ENCODE measurements around the gene GAPVD1. TPM values are rescaled to one million over a fixed set of nuclear protein-coding genes. Genes with fewer than 3 reads are reported as not detected.
"Not testable (repeated sequence)": the region's sequence is repeated elsewhere in the genome, so short reads cannot be mapped to it uniquely, and the experiment has no call there.

The GAPVD1 gene
- 62.8 TPM for total RNA-seq (ENCODE audit: insufficient read depth, low replicate concordance)

- DNase-seq (ENCODE audit: low spot score) = peak; percentile 93
Observed at GRCh38 chr9:125261501-125262293, at the start of gene GAPVD1. Gene GAPVD1 (plus strand): TSS chr9:125261826. CDS start chr9:125298922, 37,096 bp downstream.

- no peak for DNase-seq (ENCODE audit: low spot score)
Observed at GRCh38 chr9:125214186-125214585, 47.4 kb upstream of the GAPVD1 start.

DNA sequence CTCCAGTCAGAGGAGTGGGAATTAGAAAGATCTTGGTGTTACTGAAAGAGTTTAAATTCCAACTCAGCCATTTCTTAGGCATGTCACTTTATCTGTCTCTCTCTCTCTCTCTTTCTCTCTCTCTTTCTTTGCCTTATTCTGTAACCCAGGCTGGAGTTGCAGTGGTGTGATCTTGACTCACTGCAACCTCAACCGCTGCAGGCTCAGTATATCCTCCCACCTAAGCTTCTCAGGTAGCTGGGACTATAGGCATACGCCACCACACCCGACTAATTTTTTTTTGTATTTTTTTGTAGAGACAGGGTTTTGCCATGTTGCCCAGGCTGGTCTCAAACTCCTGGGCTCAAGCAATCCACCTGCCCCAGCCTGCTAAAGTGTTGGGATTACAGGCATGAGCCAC lies 43.0 kb upstream of the GAPVD1 start:
- no peak for DNase-seq (ENCODE audit: low spot score)

DNA sequence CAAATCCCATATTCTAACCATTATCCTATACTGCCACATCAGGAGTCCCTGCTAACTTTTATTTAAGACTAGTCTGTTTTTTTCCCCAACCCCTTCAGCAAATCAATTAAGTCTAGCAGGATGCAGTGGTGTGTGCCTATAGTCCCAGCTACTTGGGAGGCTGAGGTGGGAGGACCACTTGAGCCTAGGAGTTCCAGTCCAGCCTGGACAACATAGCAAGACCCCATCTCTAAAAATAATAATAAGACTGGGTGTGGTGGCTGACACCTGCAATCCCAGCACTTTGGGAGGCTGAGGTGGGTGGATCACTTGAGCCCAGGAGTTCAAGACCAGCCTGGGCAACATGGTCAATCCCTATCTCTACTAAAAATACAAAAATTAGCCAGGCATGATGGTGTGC lies 36.8 kb upstream of the GAPVD1 start:
- DNase-seq (ENCODE audit: low spot score) = not testable (repeated sequence)

- no peak for DNase-seq (ENCODE audit: low spot score)
Observed at GRCh38 chr9:125227761-125228160, 33.9 kb upstream of the GAPVD1 start.

DNA sequence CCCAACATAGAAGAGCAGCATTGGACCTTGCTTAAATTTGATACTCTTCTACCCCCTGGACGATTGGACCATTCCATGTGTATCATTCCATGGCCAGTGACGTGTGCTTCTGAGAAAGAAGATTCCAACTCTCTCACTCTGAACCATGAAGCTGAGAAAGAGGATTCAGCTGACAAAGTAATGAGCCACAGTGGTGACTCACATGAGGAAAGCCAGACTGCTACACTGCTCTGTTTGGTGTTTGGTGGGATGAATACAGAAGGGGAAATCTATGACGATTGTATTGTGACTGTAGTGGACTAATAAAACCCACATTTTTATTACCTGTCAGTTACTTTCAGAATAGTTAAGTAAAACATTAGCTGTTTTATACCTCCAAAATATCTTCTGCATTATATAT lies 27.9 kb upstream of the GAPVD1 start:
- DNase-seq (ENCODE audit: low spot score) = peak; percentile 90

DNA sequence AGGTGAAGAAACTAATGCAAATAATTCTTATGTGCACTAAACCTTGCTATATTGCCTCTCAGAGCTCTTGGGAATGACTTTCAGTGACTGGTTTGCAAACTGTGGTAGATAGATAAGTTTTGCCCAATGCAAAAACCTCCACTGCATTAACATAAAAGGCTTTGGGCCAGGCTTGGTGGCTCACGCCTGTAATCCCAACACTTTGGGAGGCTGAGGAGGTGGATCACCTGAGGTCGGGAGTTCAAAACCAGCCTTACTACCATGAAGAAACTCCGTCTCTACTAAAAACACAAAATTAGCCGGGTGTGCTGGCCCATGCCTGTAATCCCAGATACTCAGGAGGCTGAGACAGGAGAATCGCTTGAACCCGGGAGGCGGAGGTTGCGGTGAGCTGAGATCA lies 27.5 kb upstream of the GAPVD1 start:
- DNase-seq (ENCODE audit: low spot score) = not testable (repeated sequence)

DNA sequence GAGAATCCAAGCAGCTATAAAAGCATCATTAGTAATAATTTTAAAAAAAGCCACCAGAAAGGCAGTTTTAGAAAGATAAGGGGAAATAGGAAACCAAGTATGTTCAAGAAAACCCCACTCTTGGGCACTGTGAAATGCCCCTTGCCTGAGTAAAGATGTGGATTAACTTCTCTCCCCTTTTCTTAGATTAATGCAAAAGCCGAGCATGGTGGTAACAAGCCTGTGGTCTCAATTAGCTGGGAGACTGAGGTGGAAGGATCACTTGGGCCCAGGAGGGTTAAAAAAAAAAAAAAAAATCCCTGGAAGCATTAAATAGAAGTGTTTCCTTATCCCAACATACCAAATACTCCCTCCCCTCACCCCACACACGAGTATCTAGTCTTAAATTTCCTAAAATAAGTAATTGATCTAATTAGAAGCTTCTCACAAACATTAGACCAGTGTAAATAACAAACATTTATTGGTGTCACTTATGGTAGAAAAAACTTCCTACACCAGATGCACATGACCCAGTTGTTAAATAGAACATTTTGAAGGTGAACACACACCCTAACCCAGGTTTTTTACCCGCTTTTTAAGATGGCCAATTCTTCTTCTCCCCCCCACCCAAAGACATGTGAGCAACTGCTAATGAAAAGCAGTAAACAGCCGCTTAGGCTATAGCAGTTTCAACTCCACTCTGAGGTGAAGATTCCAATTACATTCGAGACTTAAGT lies 25.7 kb upstream of the GAPVD1 start:
- no peak for DNase-seq (ENCODE audit: low spot score)

- not testable (repeated sequence) for DNase-seq (ENCODE audit: low spot score)
Observed at GRCh38 chr9:125236520-125237159, 25.0 kb upstream of the GAPVD1 start.

- no peak for DNase-seq (ENCODE audit: low spot score)
Observed at GRCh38 chr9:125238127-125238914, 23.3 kb upstream of the GAPVD1 start.

- no peak for DNase-seq (ENCODE audit: low spot score)
Observed at GRCh38 chr9:125238915-125239446, 22.6 kb upstream of the GAPVD1 start.

GRCh38 chr9:125239631-125240597 lies 21.7 kb upstream of the GAPVD1 start:
- DNase-seq (ENCODE audit: low spot score) = no peak

GRCh38 chr9:125240649-125240999 lies 21.0 kb upstream of the GAPVD1 start:
- no peak for DNase-seq (ENCODE audit: low spot score)

DNA sequence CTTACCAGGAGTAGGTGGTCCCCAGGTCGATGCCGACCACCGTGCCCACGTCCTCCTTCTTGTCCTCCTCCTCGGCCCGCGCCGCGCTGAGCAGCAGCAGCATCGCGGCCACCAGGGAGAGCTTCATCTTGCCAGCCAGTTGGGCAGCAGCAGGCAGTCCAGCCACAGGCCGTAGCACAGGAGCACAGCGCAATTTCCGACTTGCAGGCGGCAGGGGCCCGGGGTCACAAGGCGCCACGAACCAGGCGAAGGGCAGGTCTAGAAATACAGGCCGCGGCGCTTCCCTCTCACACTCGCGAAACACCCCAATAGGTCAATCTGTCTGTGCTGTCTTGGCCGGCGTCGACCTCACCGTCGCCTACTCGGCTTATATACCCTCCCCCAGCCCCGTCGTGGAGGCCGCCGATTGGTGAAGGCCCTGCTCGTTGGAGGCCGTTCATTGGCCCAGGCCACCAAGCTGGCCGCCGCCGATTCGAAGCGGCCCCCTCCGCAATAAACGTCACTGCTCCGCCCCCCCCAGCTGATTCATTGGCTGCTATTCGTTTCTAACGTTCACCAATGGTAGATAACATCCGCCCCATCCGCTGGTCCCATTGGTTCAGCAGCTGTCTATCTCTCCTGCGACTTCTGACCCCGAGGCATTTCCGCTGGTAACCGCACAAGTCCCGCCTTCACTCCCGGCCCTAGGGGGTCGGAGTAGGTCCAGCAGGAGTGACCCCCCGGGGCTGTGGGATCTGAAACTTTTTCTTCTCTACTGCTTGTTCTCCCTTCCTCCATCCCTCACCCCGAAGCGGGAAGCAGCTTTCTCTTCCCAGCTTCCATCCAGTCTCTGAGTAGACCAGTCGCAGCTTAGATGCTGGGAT lies 20.4 kb upstream of the GAPVD1 start, which contains the start of gene HSPA5:
Gene HSPA5, minus strand, starts transcription at position 344 of the 863 bp plus-strand sequence. Its CDS starts 217 bp downstream, at position 127.
- peak; percentile 100 for DNase-seq (ENCODE audit: low spot score)

DNA sequence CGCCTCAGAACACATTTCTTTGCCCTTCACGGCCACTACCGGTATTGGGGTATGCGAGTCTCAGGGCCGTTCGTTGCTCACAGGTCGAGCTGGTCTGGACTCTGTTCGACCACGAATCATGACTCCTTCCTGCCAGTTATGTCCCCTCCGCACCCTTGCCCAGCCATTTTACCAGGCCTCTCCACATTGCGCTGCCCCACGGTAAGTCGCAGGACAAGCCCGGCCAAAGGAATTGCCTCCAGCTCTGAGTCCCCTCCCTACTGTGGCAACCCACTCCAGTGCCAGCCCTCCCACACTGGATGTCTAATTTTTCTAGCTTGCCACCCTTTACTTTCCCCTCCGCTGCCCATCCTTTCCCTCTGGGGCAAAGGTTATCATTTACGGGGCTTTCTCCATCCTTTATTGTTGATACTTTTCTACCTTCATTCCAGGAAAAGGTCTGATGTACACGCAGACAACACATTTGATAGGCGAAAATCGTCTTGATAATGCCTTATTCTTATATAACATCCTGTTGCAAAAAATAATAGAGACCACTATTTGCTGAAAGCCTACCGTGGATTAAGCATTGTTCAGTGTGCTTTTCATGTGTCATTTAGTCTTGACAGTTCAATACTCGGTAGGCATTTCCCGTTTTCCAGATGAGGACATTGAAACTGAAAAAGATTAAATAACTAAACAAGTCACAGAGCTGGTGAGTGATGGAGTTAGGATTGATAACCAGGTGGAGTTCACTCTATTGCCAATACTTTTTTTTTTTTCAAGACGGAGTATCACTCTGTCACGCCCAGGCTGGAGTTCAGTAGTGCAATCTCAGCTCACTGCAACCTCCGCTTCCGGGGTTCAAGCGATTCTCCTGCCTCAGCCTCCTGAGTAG lies 19.5 kb upstream of the GAPVD1 start:
- no peak for DNase-seq (ENCODE audit: low spot score)

- DNase-seq (ENCODE audit: low spot score) = no peak
Observed at GRCh38 chr9:125243792-125244260, 17.8 kb upstream of the GAPVD1 start.

- no peak for DNase-seq (ENCODE audit: low spot score)
Observed at GRCh38 chr9:125246261-125246667, 15.4 kb upstream of the GAPVD1 start.

- no peak for DNase-seq (ENCODE audit: low spot score)
Observed at GRCh38 chr9:125254231-125254630, 7.4 kb upstream of the GAPVD1 start.

Measured in umbilical cord (tissue), 2 donors.